ENCODE measurements around the gene SLC22A23. TPM values are rescaled to one million over a fixed set of nuclear protein-coding genes. Genes with fewer than 3 reads are reported as not detected.

Gene SLC22A23
- total RNA-seq, 1 donor from 2014 or later, result 27.8 TPM

GRCh38 chr6:3413592-3413991 lies 43.3 kb downstream of the SLC22A23 start:
- H3K36me3 ChIP-seq, result no peaks in the 10 kb centered on the region
- H3K27ac ChIP-seq, result peak overlapping the region; percentile 43
- H3K27me3 ChIP-seq (ENCODE audit: low read depth), result no peaks in the 10 kb centered on the region
- DNase-seq, result no peak
- intact Hi-C loops (cut with DNase I), result no loop called here
- H3K9me3 ChIP-seq, result no peaks in the 10 kb centered on the region
- H3K4me3 ChIP-seq, result no peak overlapping the region
- peaks cover 12% of the 10 kb centered on the region for H3K4me1 ChIP-seq
- TF ChIP-seq, protein P1, sequence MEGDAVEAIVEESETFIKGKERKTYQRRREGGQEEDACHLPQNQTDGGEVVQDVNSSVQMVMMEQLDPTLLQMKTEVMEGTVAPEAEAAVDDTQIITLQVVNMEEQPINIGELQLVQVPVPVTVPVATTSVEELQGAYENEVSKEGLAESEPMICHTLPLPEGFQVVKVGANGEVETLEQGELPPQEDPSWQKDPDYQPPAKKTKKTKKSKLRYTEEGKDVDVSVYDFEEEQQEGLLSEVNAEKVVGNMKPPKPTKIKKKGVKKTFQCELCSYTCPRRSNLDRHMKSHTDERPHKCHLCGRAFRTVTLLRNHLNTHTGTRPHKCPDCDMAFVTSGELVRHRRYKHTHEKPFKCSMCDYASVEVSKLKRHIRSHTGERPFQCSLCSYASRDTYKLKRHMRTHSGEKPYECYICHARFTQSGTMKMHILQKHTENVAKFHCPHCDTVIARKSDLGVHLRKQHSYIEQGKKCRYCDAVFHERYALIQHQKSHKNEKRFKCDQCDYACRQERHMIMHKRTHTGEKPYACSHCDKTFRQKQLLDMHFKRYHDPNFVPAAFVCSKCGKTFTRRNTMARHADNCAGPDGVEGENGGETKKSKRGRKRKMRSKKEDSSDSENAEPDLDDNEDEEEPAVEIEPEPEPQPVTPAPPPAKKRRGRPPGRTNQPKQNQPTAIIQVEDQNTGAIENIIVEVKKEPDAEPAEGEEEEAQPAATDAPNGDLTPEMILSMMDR (IDR thresholded peaks at IDR 0.05), result no peak
- ATAC-seq, result no peak

- Histone ChIP-seq H3K4me3 (no peak overlapping the region), H3K27ac (no peak overlapping the region), H3K27me3 (ENCODE audit: low read depth) (no peaks in the 10 kb centered on the region), H3K36me3 (no peaks in the 10 kb centered on the region), H3K4me1 (peaks cover 12% of the 10 kb centered on the region), H3K9me3 (no peaks in the 10 kb centered on the region)
- intact Hi-C loops (cut with DNase I), result no loop called here
- DNase-seq, result no peak
- ATAC-seq, result no peak
- TF ChIP-seq, protein P1 (IDR thresholded peaks at IDR 0.05), result no peak
These were observed 43.9 kb downstream of the SLC22A23 start for GRCh38 chr6:3412779-3413500.

DNA sequence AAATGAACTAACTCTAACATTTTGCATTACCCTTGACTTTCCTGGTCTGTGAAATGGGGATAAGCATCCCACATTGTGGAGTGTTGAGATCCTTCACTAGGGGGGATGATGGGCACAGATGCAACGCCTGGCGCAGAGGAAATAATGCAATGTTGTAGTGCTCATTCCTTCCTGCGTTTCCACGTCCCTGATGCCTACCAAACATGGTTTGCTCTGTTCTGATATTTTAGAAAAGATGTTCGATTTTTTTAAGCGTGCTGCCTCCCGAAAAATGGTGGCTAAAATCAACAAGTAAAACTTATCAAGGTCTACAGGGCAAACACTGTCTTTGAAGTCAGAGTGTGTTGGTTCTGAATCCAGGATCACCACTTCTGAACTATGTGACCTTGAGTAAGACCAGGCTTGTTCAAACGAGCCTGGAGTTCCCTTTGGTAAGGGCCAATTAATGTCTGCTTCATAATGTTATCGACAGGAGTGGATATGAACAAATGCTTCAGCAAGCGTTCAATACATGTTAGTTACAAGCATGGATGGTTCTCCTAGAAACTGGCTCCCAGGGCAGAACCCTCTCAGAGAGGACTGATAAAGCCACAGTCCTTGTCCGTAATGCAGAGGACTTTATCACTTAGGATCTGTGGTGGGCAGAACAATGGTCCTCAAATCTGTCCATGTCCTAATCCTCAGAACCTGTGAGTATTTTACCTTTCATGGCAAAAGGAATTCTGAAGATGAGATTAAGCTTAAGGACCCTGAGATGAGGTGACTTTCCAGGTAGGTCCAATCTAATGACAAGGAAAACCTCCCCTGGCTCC lies 44.7 kb downstream of the SLC22A23 start:
- DNase-seq (no peak), ATAC-seq (no peak)
- Histone ChIP-seq H3K4me3 (no peak overlapping the region), H3K36me3 (no peaks in the 10 kb centered on the region), H3K27me3 (ENCODE audit: low read depth) (no peaks in the 10 kb centered on the region), H3K27ac (no peak overlapping the region), H3K4me1 (peaks cover 13% of the 10 kb centered on the region), H3K9me3 (no peaks in the 10 kb centered on the region)
- intact Hi-C loops (cut with DNase I), result no loop called here
- TF ChIP-seq, protein P1 (IDR thresholded peaks at IDR 0.05), result no peak

GRCh38 chr6:3410385-3411360 lies 46.2 kb downstream of the SLC22A23 start:
- ATAC-seq (peak; percentile 45 to 53), DNase-seq (no peak)
- peaks cover 24% of the 10 kb centered on the region for H3K4me1 ChIP-seq
- no peak overlapping the region for H3K4me3 ChIP-seq
- peak overlapping the region; percentile 66 for H3K27ac ChIP-seq
- intact Hi-C loops (cut with DNase I), result no loop called here
- TF ChIP-seq, protein P1 (IDR thresholded peaks at IDR 0.05), result peak; percentile 67
- H3K36me3 ChIP-seq, result no peaks in the 10 kb centered on the region
- H3K9me3 ChIP-seq, result no peaks in the 10 kb centered on the region
- H3K27me3 ChIP-seq (ENCODE audit: low read depth), result no peaks in the 10 kb centered on the region
